Lower leg skin (tissue), 4 donors: ENCODE data around the gene TENM4. TPM values are rescaled to one million over a fixed set of nuclear protein-coding genes. Genes with fewer than 3 reads are reported as not detected.
A peak's percentile ranks its signal among the peaks of the same experiment; 100 is the strongest.

Source experiments
- DNase-seq, 2 donors: peaks; one replicate each; pipeline ENCODE4 v3.0.0-alpha.2; 2019; ENCODE audit warnings: low spot score in 2 of 2
- H3K4me3 ChIP-seq: fragments of 200-600 bp; sonication (generic); 2 replicates; pipeline ENCODE4 v1.5.1; 2017; ENCODE audit warnings: mild to moderate bottlenecking, low read depth; ENCODE audit not compliant: poor library complexity, severe bottlenecking
- POLR2A ChIP-seq, 2 donors: fragments of 450-650 bp; IDR thresholded peaks; one replicate each; pipeline ENCODE4 v1.6.1; 2016 to 2017; ENCODE audit warnings: antibody characterized with exemption in 2 of 2, mild to moderate bottlenecking in 1 of 2, moderate library complexity in 1 of 2
- WGBS, 2 donors: methylation state at CpG; one replicate each; pipeline ENCODE4 v1.1.5; 2018; 5-methylcytosine and 5-hydroxymethylcytosine counted together
- intact Hi-C: fragments of 100-400 bp; cut with DNase I; formaldehyde crosslinking; loops from one replicate; pipeline ENCODE4 v1.15.0; 2023; ENCODE audit warnings: low total_unique reads
- total RNA-seq, 4 donors: library from RNA; depleted of rRNA; stranded (reverse); fragments of >200 nt; gene quantifications; one replicate each; pipeline ENCODE4 v1.1.0, GENCODE V29; 2016
- TF ChIP-seq, protein P1 (sequence below), 3 donors: fragments of 450-650 bp; IDR thresholded peaks; one replicate each; pipeline ENCODE4 v1.5.1; 2016; ENCODE audit warnings: antibody characterized with exemption in 3 of 3, mild to moderate bottlenecking in 3 of 3, moderate library complexity in 2 of 3

The TENM4 gene
- total RNA-seq, 4 donors from 2014 or later = 34.4 to 41.1 (median 36.6) TPM

DNA sequence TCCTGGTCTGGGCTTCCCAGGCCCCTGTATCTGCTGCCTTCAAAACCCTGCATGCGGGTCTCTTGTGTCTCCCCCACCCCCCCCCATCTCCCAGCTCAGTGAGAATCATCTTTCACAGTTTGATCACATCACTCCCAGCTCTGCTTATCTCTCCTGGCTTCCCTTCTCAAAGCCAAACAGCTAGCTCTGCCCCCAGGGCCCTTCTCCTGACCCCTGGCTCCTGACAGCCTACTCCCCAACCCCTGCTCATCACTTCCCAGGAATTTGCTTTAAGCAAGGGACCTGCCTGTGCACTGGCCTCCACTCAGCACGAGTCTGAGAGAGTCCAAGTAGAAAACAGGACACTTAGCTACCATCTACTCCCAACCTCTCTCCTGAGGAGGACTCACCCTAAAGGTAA, 342.7 kb downstream of the TENM4 start:
- TF ChIP-seq, protein P1, sequence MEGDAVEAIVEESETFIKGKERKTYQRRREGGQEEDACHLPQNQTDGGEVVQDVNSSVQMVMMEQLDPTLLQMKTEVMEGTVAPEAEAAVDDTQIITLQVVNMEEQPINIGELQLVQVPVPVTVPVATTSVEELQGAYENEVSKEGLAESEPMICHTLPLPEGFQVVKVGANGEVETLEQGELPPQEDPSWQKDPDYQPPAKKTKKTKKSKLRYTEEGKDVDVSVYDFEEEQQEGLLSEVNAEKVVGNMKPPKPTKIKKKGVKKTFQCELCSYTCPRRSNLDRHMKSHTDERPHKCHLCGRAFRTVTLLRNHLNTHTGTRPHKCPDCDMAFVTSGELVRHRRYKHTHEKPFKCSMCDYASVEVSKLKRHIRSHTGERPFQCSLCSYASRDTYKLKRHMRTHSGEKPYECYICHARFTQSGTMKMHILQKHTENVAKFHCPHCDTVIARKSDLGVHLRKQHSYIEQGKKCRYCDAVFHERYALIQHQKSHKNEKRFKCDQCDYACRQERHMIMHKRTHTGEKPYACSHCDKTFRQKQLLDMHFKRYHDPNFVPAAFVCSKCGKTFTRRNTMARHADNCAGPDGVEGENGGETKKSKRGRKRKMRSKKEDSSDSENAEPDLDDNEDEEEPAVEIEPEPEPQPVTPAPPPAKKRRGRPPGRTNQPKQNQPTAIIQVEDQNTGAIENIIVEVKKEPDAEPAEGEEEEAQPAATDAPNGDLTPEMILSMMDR (IDR thresholded peaks at IDR 0.05) = no peak
- TF ChIP-seq POLR2A (IDR thresholded peaks at IDR 0.05) = no peak
- WGBS, 2 donors = 55 to 67% methylated on average over 2 of the region's 2 CpGs
- intact Hi-C loops = no loop called here

DNA sequence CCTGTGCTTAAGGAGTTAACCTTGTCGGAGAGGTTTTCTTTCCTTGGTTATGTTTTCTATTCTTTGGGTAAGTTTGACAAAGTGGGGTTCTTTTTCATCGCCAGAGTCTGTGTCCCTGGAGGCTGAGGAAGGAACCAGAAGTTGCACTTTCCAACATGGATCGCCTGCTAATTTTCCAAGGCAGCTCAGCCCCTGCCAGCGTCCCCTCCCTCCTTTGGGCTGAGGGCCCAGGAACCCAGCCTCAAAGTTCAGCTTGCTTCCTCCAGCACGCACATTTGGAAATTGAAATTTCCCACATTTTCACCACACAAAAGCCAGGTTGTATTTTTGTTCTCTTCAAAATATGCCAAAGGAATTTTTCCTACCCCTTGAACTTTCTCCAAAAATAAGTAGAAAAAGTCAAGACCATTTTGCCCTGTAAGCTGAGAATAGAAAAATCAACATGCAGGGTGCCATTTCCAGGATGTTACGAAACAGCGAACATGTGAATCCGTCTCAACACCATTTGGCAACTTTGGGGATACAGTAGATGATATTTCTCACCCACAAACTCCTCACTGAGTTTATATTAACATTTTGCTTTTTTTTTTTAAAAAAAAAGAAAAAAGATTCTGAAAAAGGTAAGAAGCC, 343.5 kb downstream of the TENM4 start:
- H3K4me3 ChIP-seq = no peak overlapping the region
- TF ChIP-seq, protein P1 (IDR thresholded peaks at IDR 0.05) = no peak
- TF ChIP-seq POLR2A (IDR thresholded peaks at IDR 0.05) = no peak
- intact Hi-C loops = no loop called here
- WGBS, 2 donors = 29 to 46% methylated on average over 8 of the region's 8 CpGs
- DNase-seq = no peak

More for the DNA sequence above, 342.7 kb downstream of the TENM4 start:
- no peak for DNase-seq
- H3K4me3 ChIP-seq = no peak overlapping the region

DNA sequence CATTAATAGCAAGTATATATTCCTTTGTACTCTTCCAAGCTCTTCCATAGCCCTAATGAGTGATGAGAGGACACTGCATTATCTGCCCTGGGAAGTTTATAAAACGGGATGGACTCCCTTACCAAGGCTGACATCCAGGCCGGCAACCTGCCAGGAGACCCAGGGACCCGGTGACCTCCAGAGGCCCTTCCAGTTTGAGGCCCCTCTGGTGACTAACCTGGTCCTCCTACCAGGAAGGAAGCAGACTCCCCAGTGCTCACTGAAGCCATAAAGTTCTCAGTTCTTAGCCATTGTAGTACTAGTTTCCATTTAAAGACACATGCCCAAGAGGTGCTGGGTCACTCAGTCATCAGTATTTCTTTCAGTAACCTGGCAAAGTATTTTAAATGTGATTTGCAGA, 345.4 kb downstream of the TENM4 start:
- 60 to 67% methylated on average over 3 of the region's 3 CpGs for WGBS, 2 donors
- H3K4me3 ChIP-seq = no peak overlapping the region
- intact Hi-C loops = no loop called here
- no peak for DNase-seq
- no peak for TF ChIP-seq POLR2A (IDR thresholded peaks at IDR 0.05)
- TF ChIP-seq, protein P1 (IDR thresholded peaks at IDR 0.05) = no peak

DNA sequence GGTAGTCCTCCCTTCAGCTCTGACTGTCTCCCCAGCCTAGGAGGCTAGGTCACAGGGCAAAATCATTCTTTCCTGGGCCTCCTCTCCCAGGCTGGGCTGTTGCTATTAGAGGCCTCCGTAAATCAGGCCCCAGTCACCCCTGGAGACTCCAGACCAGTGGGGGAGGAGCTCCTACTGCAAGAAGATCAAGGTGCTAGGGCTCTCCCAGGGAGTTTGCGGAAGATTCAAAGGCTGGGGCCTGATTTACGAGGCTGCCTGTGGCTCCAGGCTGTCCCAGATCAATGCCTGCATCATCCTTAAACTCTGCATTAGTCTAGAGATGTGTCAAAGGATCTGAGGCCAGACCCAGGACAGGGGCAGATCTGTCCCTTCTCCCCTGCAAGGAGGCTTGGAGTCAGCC, 346.2 kb downstream of the TENM4 start:
- no peak for DNase-seq
- intact Hi-C loops = no loop called here
- TF ChIP-seq, protein P1 (IDR thresholded peaks at IDR 0.05) = no peak
- TF ChIP-seq POLR2A (IDR thresholded peaks at IDR 0.05) = no peak
- 92 to 96% methylated on average over 3 of the region's 3 CpGs for WGBS, 2 donors
- H3K4me3 ChIP-seq = no peak overlapping the region

DNA sequence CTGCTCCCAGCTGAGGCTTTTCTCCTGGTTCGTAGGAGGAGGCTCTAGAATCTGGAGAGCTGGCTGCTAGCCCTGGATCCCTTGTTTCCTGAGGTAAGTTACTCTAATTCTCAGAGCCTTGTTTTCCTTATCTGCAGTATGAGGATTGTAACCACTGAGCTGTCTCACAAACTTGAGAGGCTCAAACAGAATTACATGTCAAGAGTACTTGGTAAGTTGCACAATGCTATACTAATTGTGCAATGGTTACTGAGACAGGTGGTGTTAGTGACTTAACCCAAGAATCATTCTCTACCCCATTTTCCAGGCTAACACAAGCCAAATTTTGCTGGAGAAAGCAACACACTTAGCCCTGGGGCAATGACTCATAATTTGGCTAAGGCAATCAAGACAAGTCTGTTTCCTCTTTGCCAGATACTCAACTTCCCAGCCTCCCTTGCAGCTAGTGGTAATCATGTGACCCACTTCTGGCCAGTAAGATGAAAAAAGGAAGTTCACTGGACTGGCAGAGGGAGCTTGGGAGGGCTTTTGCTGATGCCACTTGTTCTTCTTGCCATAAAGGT, 348.0 kb downstream of the TENM4 start:
- no peak overlapping the region for H3K4me3 ChIP-seq
- peak in 1 of 2 donors; percentile 66 for DNase-seq
- WGBS, 2 donors = 48 to 50% methylated on average over 1 of the region's 1 CpG
- TF ChIP-seq, protein P1 (IDR thresholded peaks at IDR 0.05) = no peak
- no peak for TF ChIP-seq POLR2A (IDR thresholded peaks at IDR 0.05)
- intact Hi-C loops = no loop called here
